Left lobe of liver (tissue), 2 donors: ENCODE measurements around the gene GLDN. TPM values are rescaled to one million over a fixed set of nuclear protein-coding genes. Genes with fewer than 3 reads are reported as not detected.

Experiments
- ATAC-seq: fragments of 200-7000 bp; cut with Tn5 transposase; one replicate; pipeline ENCODE4 v1.9.1; 2020; ENCODE audit warnings: mild to moderate bottlenecking, moderate library complexity
- DNase-seq: peaks from one replicate; pipeline ENCODE4 v3.0.0-alpha.2; 2020; ENCODE audit warnings: low spot score
- total RNA-seq: library from RNA; stranded (reverse); gene quantifications from one replicate; pipeline ENCODE4 v1.2.1, GENCODE V29; 2021
- donor health status: DM: no; HTN: no; CAD: no; lungs with moderate emphysema.
- donor health status: DM: no; HTN: yes; CAD: no.

GLDN gene
- total RNA-seq, 1 donor from 2014 or later, result 0.60 TPM

DNA sequence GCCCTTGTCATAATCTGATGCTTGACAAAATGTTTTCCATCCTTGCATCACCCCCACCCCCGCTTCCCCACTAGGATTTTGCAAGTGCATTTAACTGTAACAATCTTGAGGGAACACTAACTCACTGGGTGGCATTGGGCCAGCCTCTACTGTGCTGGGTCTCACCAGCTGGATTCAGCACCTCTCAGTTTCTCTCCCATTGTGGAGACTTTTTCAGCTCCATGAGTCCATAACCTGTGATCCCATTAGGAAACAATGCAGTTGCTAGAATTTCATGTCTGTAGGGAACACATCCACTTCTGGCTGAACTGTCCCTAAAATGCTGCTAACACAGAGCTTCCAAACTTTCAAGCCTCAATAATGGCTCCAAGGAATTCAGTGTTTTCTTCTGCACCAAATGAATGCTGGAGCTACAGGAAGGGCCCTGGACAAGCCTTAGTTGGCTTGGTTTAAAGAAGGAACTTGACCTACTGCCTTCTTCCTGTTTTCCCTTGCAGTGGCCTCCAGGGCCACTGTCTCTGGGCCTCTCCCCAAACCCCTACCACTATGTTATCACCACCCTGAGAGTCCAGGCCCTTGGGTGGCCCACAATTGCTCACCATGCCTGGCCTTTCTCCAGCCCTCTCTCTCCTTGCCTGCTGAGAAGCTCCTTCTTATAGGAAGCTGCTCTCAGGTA lies 18.7 kb upstream of the GLDN start:
- no peak for DNase-seq
- ATAC-seq, result peak; percentile 51

DNA sequence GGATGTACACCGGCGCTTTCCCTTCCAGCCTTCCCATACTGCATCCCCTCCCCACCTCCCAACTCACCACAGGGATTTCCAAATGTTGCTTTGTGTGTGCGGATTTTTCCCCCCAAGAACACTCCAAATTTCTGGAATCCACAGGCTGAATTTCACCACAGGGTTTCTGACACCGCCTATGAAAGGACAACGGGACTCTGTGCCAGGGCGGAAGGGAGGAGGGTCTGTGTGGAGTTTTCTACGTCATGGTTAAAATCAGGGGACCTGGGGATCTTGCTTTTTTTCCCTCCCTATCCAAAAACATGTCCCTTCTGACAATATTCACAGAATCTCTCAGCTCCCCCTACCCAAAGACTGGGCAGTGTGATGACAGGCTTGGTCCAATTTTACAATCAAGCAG lies 17.7 kb upstream of the GLDN start:
- DNase-seq, result no peak
- no peak for ATAC-seq

DNA sequence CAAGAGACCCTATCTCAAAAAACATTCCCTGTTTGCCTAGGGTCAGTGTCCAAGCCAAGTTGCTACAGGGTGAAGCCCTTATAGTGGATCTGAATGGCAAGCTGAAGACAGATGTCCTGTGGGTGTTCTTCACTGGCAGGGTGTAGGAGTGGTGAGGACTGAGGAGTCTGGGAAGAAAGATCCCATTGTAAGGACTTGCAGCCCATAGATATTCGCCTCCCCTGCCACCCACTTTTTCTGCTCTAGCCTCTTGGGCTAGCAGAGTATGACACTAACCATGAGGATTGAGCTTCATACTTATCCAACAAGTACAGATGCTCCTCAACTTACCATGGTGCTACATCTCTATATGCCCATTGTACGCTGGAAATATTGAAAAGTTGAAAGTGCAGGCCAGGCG lies 16.3 kb upstream of the GLDN start:
- DNase-seq (no peak), ATAC-seq (no peak)

DNA sequence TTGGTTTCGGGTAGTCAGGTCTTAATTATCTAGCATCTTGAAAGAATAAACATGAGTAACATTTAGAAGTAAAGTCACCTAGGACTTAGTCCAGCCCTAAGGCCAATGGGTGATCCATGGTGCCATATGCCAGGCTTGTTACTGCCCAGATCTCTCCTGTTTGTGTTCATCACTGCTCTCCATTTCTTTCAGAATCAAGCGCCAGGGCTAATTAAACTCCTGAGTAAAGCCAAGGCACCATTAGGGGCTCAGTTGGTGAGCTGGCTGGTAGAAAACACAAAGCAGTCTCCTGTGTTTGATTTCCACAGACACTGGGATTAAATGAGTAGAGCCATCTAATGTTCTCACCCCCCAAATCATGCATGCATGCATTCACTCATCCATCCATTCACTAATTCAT lies 14.4 kb upstream of the GLDN start:
- no peak for ATAC-seq
- DNase-seq, result no peak

DNA sequence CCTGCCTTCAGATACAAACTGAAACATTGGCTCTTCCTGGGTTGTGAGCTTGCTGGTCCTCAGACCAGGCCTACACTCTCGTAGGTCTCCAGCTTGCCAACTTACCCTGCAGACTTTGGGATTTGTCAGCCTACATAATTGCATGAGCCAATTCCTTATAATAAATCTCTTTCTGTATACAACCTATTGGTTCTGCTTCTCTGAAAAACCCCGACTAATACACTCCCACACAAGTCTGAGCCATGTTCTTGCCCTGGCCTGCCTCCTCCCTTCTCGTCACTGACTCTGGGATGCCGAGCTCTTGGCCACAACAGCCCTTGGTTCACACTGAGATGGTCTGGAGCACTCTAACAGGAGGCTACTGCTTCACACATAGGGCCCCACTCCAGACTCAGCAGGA lies 12.5 kb upstream of the GLDN start:
- DNase-seq (no peak), ATAC-seq (no peak)

DNA sequence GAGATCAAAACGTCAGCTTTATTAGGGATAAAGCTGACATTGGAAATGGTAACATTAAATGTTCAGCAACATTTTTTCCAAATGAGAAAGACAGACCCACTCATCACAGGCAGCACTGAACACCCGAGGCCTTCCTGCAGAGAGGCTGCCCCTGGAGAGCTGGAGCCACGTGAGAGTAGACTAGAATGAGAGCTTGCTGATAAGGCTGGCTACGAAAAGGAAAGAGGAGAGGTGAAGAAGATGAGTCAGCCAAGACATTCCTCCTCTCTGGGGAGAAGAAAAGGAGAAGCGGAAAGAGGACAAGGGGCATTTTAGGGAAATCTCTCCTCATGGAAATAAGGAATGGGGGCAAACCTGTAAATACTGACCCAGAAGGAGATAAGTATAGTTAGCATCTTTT lies 10.3 kb upstream of the GLDN start:
- no peak for ATAC-seq
- DNase-seq, result no peak

DNA sequence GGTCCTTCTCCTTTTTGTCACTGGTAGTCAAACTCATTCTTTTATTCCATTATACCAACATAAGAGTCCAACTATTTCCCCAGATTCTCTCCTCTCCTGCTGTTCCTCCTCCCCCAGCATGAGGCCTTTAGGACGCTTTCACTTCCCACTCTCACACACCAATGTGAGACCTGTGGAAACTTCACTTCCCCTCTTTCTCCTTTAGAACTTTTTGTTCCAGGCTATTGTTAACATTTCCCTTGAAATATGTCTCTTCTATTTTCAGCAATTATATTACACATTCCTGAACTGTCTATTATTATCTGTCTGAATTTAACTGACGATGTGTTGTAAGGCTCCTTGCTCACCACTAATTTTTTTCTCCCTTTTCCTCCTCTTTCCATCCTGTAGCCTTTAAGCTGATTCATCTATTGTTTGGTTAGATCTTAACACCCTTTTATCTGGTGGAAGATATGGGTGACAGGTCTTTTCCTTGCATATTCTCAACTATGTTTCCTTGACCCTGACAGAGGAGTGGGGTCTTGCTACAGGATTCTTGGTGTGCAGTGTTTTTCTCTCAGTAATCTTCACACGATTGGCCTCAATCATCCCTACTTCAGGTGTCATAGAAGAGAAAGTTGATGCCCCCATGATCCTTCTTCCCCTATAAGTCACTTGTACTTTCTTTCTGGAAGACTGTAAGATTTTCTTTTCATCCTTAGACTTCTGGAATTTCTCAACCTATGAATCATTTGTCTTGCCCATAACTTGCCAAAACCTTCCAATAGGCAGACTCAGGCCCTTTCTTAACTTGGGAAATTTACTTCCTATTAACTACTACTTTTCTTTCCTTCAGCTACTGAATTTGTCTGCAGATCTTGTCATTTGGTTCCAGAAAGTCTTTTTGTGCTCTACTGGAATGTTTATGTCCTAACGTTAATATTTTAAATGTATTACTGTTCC lies 9.0 kb upstream of the GLDN start:
- DNase-seq (no peak), ATAC-seq (no peak)

DNA sequence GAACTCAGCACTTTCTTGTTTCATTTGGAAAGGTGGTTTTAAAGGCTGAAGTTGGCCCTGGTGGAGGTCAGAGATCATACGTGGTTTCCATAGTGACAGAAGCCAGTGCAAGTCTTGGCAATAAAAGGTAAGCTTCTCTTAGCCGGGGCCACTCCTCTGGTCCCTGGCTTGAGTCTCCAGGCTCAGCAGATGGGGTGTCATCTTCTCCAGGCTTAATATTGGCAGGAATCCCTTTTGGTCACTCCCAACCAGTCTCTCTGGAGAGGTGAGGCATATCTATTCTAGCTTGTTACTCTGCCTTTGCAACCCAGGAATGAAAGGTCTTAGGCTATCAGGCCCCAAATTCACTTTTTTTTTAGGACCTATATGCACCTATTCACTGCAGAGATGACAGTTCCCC lies 7.9 kb upstream of the GLDN start:
- no peak for ATAC-seq
- DNase-seq, result no peak

DNA sequence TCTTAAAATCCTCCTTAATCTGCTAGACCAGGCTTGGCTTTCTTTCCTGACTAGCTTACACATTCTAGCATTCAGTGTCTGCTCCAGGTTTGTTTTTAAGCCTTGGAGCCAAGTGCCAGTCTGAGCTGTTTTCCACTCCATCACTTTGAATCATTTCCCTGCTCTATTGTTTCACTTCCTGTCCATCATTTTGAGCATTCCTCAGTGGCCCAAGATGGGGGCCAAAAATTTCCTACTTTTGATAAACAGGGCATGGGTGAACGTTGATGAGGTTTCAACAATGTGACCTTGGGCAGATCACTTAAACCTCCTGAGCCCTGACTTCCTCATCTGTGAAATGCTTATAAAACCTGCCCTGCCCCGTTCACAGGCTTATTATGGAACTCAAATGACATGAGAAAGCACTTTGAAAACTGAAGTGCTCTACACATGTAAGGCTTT lies 7.4 kb upstream of the GLDN start:
- no peak for DNase-seq
- no peak for ATAC-seq

DNA sequence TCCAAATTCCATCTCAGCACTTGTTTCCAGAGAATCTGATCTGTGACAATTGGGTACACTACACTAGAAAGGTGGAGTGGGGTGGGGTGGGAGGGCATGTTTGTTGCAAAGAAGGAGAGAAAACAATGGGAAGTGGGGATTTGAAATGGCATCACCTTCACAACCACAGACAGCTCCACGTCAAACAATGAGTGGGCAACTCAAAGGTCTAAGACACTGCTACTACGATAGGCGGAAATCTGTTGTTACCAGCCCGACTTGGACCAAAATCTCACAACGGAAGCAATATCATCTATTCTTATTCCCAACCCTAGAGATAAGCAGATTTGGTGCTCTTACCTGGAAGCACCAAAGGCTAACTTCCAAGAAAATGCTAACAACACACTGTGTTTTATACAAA lies 6.4 kb upstream of the GLDN start:
- no peak for ATAC-seq
- DNase-seq, result no peak

DNA sequence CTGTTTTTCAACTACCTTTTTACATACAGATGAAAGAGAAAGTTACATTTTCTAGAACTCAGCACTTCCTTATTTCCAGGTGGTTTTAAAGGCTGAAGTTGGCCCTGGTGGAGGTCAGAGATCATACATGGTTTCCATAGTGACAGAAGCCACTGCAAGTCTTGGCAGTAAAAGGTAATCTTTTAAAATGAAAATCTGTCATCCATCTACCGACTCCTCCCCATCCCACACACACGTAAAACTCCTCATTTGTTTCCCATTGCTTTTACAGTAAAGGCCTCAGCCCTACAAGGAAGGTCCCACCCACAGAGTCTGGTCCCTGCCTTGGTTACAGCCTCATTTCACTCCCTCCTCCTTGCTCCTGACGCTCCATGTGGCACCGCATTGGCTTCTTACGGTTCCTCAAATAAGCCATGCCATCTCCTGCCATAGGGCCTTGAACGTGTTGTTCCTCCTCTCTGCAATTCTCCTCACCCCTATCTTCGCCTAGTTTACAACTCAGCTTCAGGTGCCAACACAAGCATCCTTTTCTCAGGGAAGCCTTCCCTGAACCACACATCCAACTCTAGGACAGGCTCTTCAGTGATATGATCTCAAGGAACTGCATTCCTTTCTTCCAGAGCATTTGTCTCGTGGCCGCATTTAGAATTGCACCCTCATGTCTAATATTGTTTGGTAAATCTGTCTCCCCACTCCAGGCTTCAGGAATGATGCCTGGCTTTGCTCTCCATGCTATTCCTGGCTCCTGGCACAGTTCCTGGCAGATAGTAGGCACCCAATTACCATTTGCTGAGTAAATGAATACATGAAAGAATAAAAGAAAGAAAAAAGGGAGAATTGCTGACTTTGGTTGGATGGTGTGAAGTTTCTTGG lies 5.7 kb upstream of the GLDN start:
- no peak for DNase-seq

DNA sequence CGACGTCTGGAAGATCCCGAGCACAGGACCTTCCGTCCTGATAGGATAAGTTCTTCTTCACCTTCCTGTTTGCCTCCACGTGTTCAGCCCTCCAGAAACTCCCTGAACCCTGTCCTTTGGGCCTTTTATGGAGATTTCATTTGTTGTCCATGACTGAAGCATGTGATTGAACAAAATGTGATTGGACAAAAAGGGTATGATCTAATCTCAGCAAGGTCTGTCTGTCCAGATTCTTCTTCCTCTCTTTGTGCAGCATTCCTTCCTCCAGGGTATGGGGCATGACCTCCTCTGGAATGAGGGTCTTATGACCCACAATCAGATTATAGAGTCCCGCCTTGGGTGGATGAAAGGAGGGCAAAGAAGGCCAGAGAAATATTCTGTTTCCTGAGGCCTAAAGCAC lies 3.0 kb upstream of the GLDN start, which contains the start of gene CYP19A1:
Gene CYP19A1, minus strand, starts transcription at position 101 of the 400 bp plus-strand sequence. CDS start 95,684 bp downstream, outside the sequence.
- DNase-seq (no peak), ATAC-seq (no peak)

More for the DNA sequence above, 5.7 kb upstream of the GLDN start:
- no peak for ATAC-seq

DNA sequence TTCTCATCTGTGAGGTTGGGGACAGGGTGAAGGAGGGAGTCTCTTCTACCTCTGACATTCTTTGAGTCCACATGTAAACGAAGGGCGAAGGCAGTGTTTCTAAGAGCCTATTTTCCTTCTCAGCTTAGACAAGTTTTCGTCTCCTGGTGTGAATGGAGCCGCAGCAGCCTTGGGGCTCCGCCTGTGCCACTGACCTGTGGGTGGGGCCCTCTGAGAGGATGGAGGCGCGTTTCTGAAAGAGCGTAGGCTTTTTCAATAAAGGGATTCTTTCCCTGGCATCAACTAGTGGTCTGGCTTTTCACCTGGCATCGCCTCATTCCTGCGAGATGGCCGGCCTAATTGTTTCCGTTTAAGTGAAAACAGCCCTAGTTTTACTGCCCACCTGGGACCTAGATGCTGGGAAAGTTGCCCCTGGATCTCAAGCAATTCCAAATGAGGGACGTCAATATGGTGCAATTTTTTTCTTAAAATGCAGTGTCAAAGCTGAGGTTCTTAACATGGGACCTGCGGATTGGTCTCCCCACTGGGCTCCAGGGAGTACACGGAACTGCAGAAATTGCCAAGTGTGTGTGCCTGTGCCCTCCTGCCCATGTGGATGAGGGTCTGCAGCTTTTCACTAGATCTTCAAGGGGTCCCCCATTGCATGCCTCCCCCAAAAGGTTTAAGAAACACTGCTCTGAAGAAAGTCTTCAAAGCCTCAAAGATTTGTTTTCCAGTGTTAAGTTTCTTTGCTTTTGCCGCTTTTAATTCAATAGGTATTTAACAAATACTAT lies 958 bp downstream of the GLDN start:
- no peak for ATAC-seq
- DNase-seq, result no peak

DNA sequence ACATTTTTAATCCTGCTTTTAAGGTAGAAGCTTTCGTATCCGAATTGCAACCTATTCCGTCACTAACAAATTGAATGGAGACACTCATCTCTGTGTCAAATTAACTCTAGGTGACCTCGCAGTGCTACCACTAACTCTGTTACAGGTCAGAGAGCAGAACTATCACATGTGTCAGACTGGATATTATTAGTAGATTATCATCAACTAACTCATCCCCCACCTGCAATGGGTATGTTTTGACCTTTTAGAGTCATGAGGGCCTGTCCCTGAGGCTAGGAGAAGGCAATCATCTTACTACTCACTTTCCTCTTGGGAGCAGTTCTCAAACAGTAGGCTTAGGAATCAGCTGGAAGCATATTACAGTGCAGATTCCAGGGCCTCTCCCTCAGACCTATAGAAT lies 2.0 kb downstream of the GLDN start:
- no peak for DNase-seq
- no peak for ATAC-seq

DNA sequence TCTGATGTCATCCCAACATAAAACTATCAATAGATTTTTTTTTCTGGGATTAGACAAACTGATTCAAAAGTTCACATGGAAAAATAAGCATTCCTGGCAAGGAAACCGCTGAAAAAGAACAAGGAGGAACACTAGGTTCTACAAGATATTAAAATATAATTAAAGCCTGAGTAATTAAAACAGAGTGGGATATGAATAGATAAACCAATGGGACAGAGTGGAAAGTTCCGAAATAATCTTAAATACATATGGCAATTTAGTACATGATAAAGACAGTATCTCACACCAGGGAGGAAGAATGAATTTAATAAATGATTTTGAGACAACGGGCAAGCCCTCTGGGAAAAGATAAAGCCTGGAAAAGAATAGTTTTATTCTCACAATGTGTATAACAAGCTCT lies 4.7 kb downstream of the GLDN start:
- no peak for ATAC-seq
- no peak for DNase-seq

DNA sequence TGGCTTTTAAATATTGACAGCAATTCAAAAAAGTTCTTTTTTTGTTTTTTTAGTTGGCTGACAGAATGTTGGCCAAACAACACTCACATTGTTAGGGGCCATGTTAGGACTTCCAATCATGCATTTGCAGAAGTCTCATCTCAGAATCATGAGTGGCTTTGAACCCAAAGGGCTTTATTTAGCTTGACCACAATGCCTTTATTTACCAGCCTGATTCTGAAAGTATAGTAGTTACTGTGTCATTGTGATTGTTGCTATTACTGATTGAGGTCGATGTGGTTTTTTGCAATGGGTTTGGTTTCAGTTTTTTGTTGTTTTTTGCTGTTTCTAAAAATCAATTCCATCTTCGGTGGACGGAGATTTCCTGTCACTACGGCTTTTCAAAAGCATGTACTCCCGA lies 7.2 kb downstream of the GLDN start:
- DNase-seq, result no peak
- no peak for ATAC-seq

DNA sequence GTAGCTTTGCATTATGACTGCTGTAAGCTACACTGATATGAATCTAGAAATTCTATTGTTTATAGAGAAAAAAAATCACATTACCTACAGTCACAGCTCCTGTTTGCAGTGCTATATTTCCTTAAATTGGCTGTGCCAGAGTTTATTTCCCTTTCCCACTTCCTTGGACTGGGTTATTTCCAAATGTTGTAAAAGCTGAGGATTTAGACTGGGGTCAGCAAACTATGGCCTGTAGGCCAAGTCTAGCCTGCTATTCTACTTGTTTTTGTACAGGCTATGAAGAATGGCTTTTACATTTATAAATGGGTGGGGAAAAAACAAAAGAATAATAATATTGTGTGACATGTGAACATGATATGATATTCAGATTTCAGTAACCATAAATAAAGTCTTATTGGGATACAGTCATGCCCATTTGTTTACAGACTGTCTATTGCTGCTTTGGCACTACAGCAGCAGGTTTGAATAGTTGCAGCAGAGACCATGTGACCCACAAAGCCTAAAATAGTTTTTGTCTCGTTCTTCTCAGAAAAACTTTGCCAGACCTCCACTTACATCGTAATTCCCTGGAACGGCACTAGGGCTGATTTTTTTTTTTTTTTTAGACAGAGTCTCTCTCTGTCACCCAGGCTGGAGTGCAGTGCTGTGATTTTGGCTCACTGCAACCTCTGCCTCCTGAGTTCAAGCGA lies 7.8 kb downstream of the GLDN start:
- ATAC-seq (no peak), DNase-seq (no peak)

DNA sequence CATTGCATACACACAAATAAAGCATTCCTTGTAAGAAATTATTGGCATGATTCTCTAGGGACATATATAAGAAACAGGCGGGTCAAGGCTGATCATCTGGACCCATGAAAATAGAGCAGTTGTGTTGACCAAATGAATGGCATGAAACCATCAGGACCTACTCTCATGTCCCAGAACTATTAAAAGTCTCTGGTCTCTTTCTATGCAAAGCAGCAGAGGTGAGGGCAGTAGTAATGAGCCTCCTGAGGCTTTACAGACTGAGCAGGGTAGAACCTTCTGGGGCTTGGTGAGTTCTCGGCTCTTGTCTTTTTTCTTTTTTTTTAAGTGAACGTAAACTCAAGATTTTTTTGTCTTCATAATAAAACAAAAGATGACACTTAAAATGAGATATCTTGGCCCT lies 9.3 kb downstream of the GLDN start:
- ATAC-seq, result no peak
- no peak for DNase-seq

DNA sequence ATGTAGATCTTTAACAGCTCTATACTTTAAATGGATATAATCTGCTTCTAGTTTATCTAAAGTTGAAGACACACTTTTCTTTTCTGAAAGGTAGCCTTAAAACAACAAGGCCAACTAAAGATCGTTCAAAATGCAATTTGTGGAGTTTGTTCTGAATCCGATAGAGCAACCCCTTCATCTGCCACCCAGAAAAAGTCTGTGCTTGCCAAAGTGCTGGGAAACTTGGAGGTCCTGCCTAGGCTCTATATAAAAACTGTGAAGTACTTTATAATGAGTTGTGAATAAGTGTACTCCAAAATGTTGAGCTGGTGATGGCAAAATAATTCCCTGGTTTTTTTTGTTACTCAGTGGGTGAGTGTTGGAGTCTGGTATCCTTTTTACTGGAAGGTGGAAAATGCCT lies 12.5 kb downstream of the GLDN start:
- no peak for ATAC-seq

DNA sequence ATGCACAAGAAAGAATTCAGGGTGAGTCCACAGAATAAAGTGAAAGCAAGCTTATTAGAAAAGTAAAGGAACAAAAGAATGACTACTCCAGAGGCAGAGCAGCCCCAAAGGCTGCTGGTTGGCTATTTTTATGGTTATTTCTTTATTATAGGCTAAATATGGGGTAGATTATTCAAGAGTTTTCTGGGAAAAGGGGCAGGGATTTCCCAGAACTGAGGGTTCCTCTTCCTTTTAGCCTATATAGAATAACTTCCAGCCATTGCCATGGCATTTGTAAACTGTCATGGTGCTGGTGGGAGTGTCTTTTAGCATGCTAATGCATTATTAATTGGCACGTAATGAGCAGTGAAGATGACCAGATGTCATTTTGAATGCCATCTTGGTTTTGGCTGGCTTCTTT lies 13.6 kb downstream of the GLDN start:
- no peak for ATAC-seq
- DNase-seq, result no peak

More for the DNA sequence above, 12.5 kb downstream of the GLDN start:
- DNase-seq, result no peak
